Upper lobe of right lung (tissue), 1 donor: ENCODE results near the gene EFHC1. TPM values are rescaled to one million over a fixed set of nuclear protein-coding genes. Genes with fewer than 3 reads are reported as not detected.

Source experiments
- ATAC-seq: fragments of 200-7000 bp; cut with Tn5 transposase; one replicate; pipeline ENCODE4 v1.9.1; 2020; ENCODE audit warnings: mild to moderate bottlenecking, moderate library complexity
- DNase-seq: peaks from one replicate; pipeline ENCODE4 v3.0.0-alpha.2; 2020
- H3K27ac ChIP-seq: fragments of 200-600 bp; one replicate; pipeline ENCODE4 v1.8.0; 2022
- H3K27me3 ChIP-seq: fragments of 200-600 bp; one replicate; pipeline ENCODE4 v1.8.0; 2022; ENCODE audit warnings: mild to moderate bottlenecking
- H3K36me3 ChIP-seq: fragments of 200-600 bp; one replicate; pipeline ENCODE4 v1.8.0; 2022
- H3K4me1 ChIP-seq: fragments of 200-600 bp; one replicate; pipeline ENCODE4 v1.8.0; 2022
- H3K4me3 ChIP-seq: fragments of 200-600 bp; one replicate; pipeline ENCODE4 v1.8.0; 2022; ENCODE audit warnings: mild to moderate bottlenecking
- H3K9me3 ChIP-seq: fragments of 200-600 bp; one replicate; pipeline ENCODE4 v1.8.0; 2022
- intact Hi-C: fragments of 100-400 bp; cut with DNase I; formaldehyde crosslinking; loops from one replicate; pipeline ENCODE4 v1.11.0; 2022
- total RNA-seq: library from RNA; stranded (reverse); fragmentation: NEBNext Ultra II Directional; extraction: Animal tissue kit (Norgen Biotek cat#: 25700); gene quantifications from one replicate; pipeline ENCODE4 v1.2.1, GENCODE V29; 2021
- TF ChIP-seq, protein P1 (sequence below): fragments of 200-600 bp; IDR thresholded peaks from one replicate; pipeline ENCODE4 v1.8.0; 2022; ENCODE audit warnings: antibody characterized with exemption
- donor health status: DM: no; HTN: yes; CAD: no; lungs with severe emphysema.

EFHC1 gene
- total RNA-seq, 1 donor from 2014 or later, result 16.8 TPM

- no peaks in the 10 kb centered on the region for H3K4me1 ChIP-seq
- H3K9me3 ChIP-seq, result no peaks in the 10 kb centered on the region
- no peak overlapping the region for H3K27ac ChIP-seq
- no peak overlapping the region for H3K4me3 ChIP-seq
- no peak for DNase-seq
- H3K36me3 ChIP-seq, result no peaks in the 10 kb centered on the region
- TF ChIP-seq, protein P1, sequence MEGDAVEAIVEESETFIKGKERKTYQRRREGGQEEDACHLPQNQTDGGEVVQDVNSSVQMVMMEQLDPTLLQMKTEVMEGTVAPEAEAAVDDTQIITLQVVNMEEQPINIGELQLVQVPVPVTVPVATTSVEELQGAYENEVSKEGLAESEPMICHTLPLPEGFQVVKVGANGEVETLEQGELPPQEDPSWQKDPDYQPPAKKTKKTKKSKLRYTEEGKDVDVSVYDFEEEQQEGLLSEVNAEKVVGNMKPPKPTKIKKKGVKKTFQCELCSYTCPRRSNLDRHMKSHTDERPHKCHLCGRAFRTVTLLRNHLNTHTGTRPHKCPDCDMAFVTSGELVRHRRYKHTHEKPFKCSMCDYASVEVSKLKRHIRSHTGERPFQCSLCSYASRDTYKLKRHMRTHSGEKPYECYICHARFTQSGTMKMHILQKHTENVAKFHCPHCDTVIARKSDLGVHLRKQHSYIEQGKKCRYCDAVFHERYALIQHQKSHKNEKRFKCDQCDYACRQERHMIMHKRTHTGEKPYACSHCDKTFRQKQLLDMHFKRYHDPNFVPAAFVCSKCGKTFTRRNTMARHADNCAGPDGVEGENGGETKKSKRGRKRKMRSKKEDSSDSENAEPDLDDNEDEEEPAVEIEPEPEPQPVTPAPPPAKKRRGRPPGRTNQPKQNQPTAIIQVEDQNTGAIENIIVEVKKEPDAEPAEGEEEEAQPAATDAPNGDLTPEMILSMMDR, result no peak
- intact Hi-C loops, result no loop called here
- ATAC-seq, result no peak
- H3K27me3 ChIP-seq, result no peaks in the 10 kb centered on the region
Measured at GRCh38 chr6:52475307-52475706, 55.2 kb downstream of the EFHC1 start.

DNA sequence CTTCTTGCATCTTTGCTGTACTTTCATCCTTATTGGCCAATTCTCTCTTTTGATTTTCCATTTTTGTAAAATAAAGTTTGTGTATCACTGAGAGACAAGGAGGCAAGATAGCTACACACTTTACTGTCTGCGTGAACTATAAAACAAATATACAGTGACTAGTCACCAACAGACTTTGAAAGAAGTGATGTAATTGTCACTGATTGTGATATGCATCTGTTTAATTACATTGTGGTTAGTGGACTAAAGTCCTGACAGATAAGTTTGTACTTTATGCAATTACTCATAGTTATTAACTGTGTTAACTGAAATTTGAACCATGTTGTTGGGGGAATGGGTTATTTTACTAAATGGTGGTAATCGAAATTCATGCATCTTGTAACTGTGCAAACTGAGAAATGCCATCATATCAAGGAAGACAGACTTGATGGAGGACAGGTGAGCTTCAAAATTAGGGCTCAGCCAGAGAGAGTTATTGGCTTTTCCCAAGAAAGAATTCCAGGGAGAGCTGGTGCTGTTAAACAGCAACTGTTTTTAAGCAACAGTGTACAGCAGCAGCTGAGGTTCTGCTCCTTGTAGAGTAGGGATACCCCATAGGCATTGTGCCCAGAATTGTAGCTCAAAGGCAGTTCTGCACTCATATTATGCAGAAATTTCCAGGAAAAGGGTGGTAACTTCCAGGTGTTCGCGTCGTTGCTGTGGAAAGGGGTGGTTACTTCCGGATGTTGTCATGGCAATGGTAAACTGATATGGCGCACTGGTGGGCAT lies 62.9 kb downstream of the EFHC1 start:
- TF ChIP-seq, protein P1, result no peak
- no peak overlapping the region for H3K4me3 ChIP-seq
- no peaks in the 10 kb centered on the region for H3K36me3 ChIP-seq
- no peaks in the 10 kb centered on the region for H3K4me1 ChIP-seq
- H3K27ac ChIP-seq, result no peak overlapping the region
- ATAC-seq (no peak), DNase-seq (no peak)
- no peaks in the 10 kb centered on the region for H3K27me3 ChIP-seq
- intact Hi-C loops, result no loop called here
- no peaks in the 10 kb centered on the region for H3K9me3 ChIP-seq

DNA sequence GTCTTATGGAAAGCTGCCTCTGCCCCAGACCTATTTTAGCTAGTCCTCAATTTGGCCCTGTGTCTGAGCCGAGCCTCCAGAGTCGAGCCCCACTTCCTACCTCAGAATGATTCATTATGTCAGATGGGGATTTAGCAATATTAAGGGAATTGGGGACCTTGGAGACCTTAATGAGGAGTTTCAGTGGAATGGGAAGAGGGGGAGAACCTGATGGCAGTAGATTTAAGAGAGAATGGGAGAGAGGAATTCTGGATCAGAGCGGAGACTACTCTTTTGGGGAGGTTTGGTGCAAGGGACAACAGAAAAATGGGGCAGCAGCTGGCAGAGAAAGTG lies 63.5 kb downstream of the EFHC1 start:
- Histone ChIP-seq H3K27me3 (no peaks in the 10 kb centered on the region), H3K4me1 (no peaks in the 10 kb centered on the region), H3K4me3 (no peak overlapping the region), H3K9me3 (no peaks in the 10 kb centered on the region), H3K36me3 (no peaks in the 10 kb centered on the region), H3K27ac (no peak overlapping the region)
- TF ChIP-seq, protein P1, result no peak
- intact Hi-C loops, result no loop called here
- no peak for DNase-seq
- ATAC-seq, result no peak

DNA sequence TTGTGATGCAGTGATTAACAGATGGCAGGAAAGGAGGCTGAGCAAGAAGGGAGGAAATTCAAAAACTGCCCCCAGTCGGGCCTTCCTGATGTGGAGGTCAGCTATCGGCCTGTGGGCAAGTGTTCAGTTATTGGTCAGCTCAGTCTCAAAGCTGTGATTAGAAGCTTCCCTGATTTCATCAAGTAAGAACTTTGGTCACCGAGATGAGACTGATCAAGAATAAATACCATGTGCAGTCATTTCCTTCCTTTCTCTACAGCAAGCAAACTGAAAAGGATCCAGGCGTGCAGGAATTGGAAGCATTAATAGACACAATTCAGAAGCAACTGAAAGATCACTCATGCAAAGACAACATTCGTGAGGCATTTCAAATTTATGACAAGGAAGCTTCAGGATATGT lies 69.7 kb downstream of the EFHC1 start:
- TF ChIP-seq, protein P1, result no peak
- intact Hi-C loops, result no loop called here
- H3K4me3 ChIP-seq, result no peak overlapping the region
- H3K27me3 ChIP-seq, result no peaks in the 10 kb centered on the region
- no peaks in the 10 kb centered on the region for H3K36me3 ChIP-seq
- ATAC-seq, result no peak
- no peak overlapping the region for H3K27ac ChIP-seq
- no peaks in the 10 kb centered on the region for H3K4me1 ChIP-seq
- DNase-seq, result no peak
- H3K9me3 ChIP-seq, result no peaks in the 10 kb centered on the region

DNA sequence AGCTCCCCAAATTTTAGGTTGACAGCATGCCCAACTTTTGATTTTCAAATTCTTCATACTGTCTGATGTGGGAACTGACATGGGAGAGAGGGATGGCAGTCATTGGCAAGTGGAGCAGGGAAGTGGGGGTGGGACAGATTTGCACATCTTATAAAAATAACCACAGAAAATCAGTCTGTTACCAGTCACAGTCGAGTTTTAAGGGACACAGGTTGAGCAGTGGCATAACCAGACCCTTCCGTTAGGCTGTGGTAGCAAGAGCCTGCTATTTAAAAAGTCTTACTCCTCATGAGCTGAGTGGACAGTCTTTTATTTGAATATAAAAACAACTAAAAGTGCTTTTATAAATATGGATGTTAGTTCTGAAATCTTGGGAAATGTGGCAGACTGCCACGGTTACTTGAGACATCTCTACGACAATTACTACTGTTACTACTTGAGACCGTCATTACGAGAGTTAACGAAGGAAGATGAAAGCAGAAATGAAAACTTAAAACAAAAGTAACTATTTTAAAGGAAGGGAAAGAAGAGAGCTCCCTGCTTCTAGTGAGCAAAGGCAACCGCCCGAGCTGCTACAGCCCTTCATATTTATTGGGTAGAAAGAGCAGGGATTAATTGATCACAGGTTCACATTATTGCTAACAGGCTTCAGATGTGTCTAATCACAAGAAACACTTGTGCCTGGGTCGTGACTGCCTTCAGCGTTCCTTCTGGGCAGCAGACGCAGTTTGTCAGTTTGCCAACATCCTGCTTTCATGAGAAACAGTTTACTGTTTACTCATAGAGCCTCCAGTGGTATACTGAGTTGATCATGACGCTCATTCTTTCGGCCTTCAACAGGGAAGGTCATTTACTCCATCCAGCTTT lies 71.3 kb downstream of the EFHC1 start:
- Histone ChIP-seq H3K4me1 (no peaks in the 10 kb centered on the region), H3K36me3 (no peaks in the 10 kb centered on the region), H3K27me3 (no peaks in the 10 kb centered on the region), H3K4me3 (peak overlapping the region; percentile 5), H3K9me3 (no peaks in the 10 kb centered on the region), H3K27ac (peak overlapping the region; percentile 32)
- DNase-seq (no peak), ATAC-seq (no peak)
- intact Hi-C loops, result no loop called here
- TF ChIP-seq, protein P1, result no peak
